HEK293 (cell line): ENCODE measurements around the gene CRAT.

Source experiments
- ATF2 ChIP-seq: fragments of 450-650 bp; formaldehyde crosslinking; IDR thresholded peaks from 2 replicates; pipeline ENCODE4 v1.5.1; 2016; ENCODE audit warnings: missing biosample characterization, missing genetic modification characterization, low read depth
- BCL11A ChIP-seq: fragments of 450-650 bp; formaldehyde crosslinking; IDR thresholded peaks from 2 replicates; pipeline ENCODE4 v1.5.1; 2016; ENCODE audit warnings: low read depth, missing biosample characterization, missing genetic modification characterization
- BCL6B ChIP-seq: fragments of 450-650 bp; formaldehyde crosslinking; IDR thresholded peaks from 2 replicates; pipeline ENCODE4 v1.5.1; 2017; ENCODE audit warnings: missing biosample characterization, missing genetic modification characterization
- CTCF ChIP-seq: fragments of 450-650 bp; formaldehyde crosslinking; IDR thresholded peaks from 2 replicates; pipeline ENCODE4 v1.5.1; 2016; ENCODE audit warnings: missing biosample characterization, missing genetic modification characterization
- ZBTB1 ChIP-seq: fragments of 450-650 bp; formaldehyde crosslinking; IDR thresholded peaks from 2 replicates; pipeline ENCODE4 v1.5.1; 2016; ENCODE audit warnings: missing biosample characterization, missing genetic modification characterization
- ZBTB20 ChIP-seq: fragments of 450-650 bp; formaldehyde crosslinking; IDR thresholded peaks from 2 replicates; pipeline ENCODE4 v1.5.1; 2016; ENCODE audit warnings: missing biosample characterization, missing genetic modification characterization
- ZIC2 ChIP-seq: fragments of 450-650 bp; formaldehyde crosslinking; IDR thresholded peaks from 2 replicates; pipeline ENCODE4 v1.5.1; 2016; ENCODE audit warnings: missing biosample characterization, missing genetic modification characterization
- ZNF23 ChIP-seq: fragments of 450-650 bp; formaldehyde crosslinking; IDR thresholded peaks from 2 replicates; pipeline ENCODE4 v1.5.1; 2016; ENCODE audit warnings: missing biosample characterization, missing genetic modification characterization, borderline replicate concordance
- ZNF24 ChIP-seq: fragments of 450-650 bp; formaldehyde crosslinking; IDR thresholded peaks from 2 replicates; pipeline ENCODE4 v1.5.1; 2016; ENCODE audit warnings: missing biosample characterization, missing genetic modification characterization
- ZNF324 ChIP-seq: fragments of 450-650 bp; formaldehyde crosslinking; IDR thresholded peaks from 2 replicates; pipeline ENCODE4 v1.5.1; 2016; ENCODE audit warnings: missing biosample characterization, missing genetic modification characterization
- ZNF391 ChIP-seq: fragments of 450-650 bp; formaldehyde crosslinking; IDR thresholded peaks from 2 replicates; pipeline ENCODE4 v1.5.1; 2016; ENCODE audit warnings: low read depth, missing biosample characterization, missing genetic modification characterization, borderline replicate concordance
- ZNF623 ChIP-seq: fragments of 450-650 bp; formaldehyde crosslinking; IDR thresholded peaks from 2 replicates; pipeline ENCODE4 v1.5.1; 2016; ENCODE audit warnings: missing biosample characterization, missing genetic modification characterization

GRCh38 chr9:129149442-129149841 is 38.8 kb upstream of the CRAT start:
- TF ChIP-seq CTCF (tag by site-specific recombination) (no peak), ZNF24 (no peak), BCL6B (tag by site-specific recombination) (no peak), ZNF23 (tag by site-specific recombination) (no peak), BCL11A (tag by site-specific recombination) (no peak), ATF2 (no peak), ZNF324 (tag by site-specific recombination) (no peak), ZBTB1 (no peak), ZIC2 (tag by site-specific recombination) (no peak), ZBTB20 (no peak), ZNF391 (tag by site-specific recombination) (no peak), ZNF623 (tag by site-specific recombination) (no peak)
